Esophagus squamous epithelium (tissue), 4 donors: ENCODE results near the gene MAEA.

Source experiments
- POLR2A ChIP-seq, 4 donors: fragments of 450-650 bp; IDR thresholded peaks; one replicate each; pipeline ENCODE4 v1.6.1; 2017; ENCODE audit warnings: antibody characterized with exemption in 4 of 4, mild to moderate bottlenecking in 4 of 4, moderate library complexity in 3 of 4
- TF ChIP-seq, protein P1 (sequence below), 6 experiments: fragments of 450-650 bp in 4 of 6; fragments of 200-600 bp in 2 of 6; sonication (generic) in 2 of 6; IDR thresholded peaks; one replicate each; pipeline ENCODE4 v1.5.1; 2016 to 2019; ENCODE audit warnings: antibody characterized with exemption in 6 of 6, mild to moderate bottlenecking in 4 of 6, moderate library complexity in 4 of 6

DNA sequence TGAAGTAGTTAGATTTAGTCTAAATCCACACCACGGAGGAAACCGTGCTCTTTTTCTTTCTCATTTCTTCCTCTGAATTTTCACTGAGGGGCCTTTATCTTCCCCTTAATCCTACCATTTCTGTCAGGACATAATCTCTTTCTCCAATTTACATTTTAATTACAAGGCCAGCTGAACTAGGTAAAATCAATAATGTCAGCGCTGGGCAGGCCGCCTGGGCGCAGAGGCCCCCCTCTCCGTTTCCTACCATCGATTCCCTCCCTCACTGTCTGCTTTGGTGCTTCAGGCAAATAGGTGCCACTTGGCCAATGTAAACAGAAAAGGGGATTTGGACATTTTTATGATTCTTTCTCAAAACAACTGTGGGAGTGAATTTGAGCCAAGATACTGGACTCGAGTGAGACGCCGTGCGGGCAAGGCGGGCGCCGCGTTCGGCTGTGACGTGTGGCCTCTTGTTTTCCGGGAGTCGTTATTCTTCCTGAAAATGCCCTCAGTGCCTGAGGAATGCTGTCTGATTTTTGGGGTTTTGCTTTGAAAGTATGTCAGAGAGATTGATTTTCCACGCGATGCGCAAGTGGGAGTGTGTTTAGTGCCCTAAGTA lies 79.9 kb downstream of the MAEA start:
- TF ChIP-seq, protein P1, sequence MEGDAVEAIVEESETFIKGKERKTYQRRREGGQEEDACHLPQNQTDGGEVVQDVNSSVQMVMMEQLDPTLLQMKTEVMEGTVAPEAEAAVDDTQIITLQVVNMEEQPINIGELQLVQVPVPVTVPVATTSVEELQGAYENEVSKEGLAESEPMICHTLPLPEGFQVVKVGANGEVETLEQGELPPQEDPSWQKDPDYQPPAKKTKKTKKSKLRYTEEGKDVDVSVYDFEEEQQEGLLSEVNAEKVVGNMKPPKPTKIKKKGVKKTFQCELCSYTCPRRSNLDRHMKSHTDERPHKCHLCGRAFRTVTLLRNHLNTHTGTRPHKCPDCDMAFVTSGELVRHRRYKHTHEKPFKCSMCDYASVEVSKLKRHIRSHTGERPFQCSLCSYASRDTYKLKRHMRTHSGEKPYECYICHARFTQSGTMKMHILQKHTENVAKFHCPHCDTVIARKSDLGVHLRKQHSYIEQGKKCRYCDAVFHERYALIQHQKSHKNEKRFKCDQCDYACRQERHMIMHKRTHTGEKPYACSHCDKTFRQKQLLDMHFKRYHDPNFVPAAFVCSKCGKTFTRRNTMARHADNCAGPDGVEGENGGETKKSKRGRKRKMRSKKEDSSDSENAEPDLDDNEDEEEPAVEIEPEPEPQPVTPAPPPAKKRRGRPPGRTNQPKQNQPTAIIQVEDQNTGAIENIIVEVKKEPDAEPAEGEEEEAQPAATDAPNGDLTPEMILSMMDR (IDR thresholded peaks at IDR 0.05): no peak
- no peak for TF ChIP-seq POLR2A (IDR thresholded peaks at IDR 0.05)
